ENCODE measurements around the gene YWHAB.

- TF ChIP-seq EZH2 (IDR thresholded peaks at IDR 0.05; ENCODE audit: borderline replicate concordance), result no peak
- TF ChIP-seq CTCF (IDR thresholded peaks at IDR 0.05; ENCODE audit: poor library complexity), result no peak
Observed at GRCh38 chr20:44955270-44955669, 69.8 kb downstream of the YWHAB start.

Data from hepatocyte (in vitro differentiated cells).